Posterior vena cava (tissue), 2 donors: Measurements from ENCODE around the gene MOB1B. TPM values are rescaled to one million over a fixed set of nuclear protein-coding genes. Genes with fewer than 3 reads are reported as not detected.
"Not testable (repeated sequence)": the region's sequence is repeated elsewhere in the genome, so short reads cannot be mapped to it uniquely, and the experiment has no call there.

Source experiments
- DNase-seq: peaks from one replicate; pipeline ENCODE4 v3.0.0-alpha.2; 2020; ENCODE audit warnings: low spot score
- intact Hi-C, 2 donors: fragments of 100-400 bp; cut with DNase I; formaldehyde crosslinking; loops; one replicate each; pipeline versions ENCODE4 v1.14.1 to v1.14.2; 2022 to 2023
- total RNA-seq, 2 donors: library from RNA; stranded (reverse); fragmentation: NEBNext Ultra II Directional; extraction: Animal tissue kit (Norgen Biotek cat#: 25700); gene quantifications; one replicate each; pipeline ENCODE4 v1.2.1, GENCODE V29; 2021
- donor health status: DM: yes; HTN: yes; CAD: no.
- donor health status: DM: yes; HTN: yes; CAD: no.

The MOB1B gene
- total RNA-seq, 2 donors from 2014 or later, result 21.8 to 29.1 TPM

GRCh38 chr4:70997546-70997945 lies 95.4 kb downstream of the MOB1B start:
- intact Hi-C loops, result no loop called here
- no peak for DNase-seq

- not testable (repeated sequence) for DNase-seq
- intact Hi-C loops, result loop anchor here in 1 of 2 donors (10.0 kb wide), 1 partner anchor 345 kb away; no protein-coding TSS in a partner anchor
Measured at GRCh38 chr4:70999639-71000038, 97.5 kb downstream of the MOB1B start.

DNA sequence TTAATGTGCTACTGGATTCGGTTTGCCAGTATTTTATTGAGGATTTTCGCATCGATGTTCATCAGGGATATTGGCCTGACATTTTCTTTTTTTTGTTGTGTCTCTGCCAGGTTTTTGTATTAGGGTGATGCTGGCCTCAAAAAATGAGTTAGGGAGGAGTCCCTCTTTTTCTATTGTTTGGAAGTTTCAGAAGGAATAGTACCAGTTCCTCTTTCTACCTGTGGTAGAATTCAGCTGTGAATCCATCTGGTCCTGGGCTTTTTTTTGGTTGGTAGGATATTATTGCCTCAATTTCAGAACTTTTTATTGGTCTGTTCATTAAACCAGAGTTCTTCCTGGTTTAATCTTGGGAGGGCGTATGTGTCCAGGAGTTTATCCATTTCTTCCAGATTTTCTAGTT lies 99.2 kb downstream of the MOB1B start:
- not testable (repeated sequence) for DNase-seq
- intact Hi-C loops, result loop anchor here in 1 of 2 donors (10.0 kb wide), 1 partner anchor 347 kb away; no protein-coding TSS in a partner anchor

- intact Hi-C loops, result loop anchor here in 1 of 2 donors (10.0 kb wide), 1 partner anchor 350 kb away; no protein-coding TSS in a partner anchor
- no peak for DNase-seq
Measured at GRCh38 chr4:71004281-71004851, 102.2 kb downstream of the MOB1B start.

DNA sequence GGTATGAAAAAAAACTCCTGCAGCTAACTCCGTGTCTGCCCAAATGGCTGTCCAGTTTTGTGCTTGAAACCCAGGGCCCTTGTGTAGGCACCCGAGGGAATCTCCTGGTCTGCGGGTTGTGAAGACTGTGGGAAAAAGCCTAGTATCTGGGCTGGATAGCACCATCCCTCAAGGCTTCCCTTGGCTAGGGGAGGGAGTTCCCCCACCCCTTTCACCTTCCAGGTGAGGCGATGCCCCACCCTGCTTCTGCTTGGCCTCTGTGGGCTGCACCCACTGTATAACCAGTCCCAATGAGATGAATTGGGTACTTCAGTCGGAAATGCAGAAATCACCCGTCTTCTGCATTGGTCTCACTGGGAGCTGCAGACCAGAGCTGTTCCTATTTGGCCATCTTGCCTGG lies 102.9 kb downstream of the MOB1B start:
- intact Hi-C loops, result loop anchor here in 1 of 2 donors (10.0 kb wide), 1 partner anchor 350 kb away; no protein-coding TSS in a partner anchor
- DNase-seq, result not testable (repeated sequence)

- intact Hi-C loops, result loop anchor here in 1 of 2 donors (10.0 kb wide), 1 partner anchor 352 kb away; no protein-coding TSS in a partner anchor
- no peak for DNase-seq
Measured at GRCh38 chr4:71006203-71006907, 104.2 kb downstream of the MOB1B start.

GRCh38 chr4:71008196-71008595 lies 106.0 kb downstream of the MOB1B start:
- DNase-seq, result no peak
- intact Hi-C loops, result loop anchor here in 1 of 2 donors (10.0 kb wide), 1 partner anchor 353 kb away; no protein-coding TSS in a partner anchor

DNA sequence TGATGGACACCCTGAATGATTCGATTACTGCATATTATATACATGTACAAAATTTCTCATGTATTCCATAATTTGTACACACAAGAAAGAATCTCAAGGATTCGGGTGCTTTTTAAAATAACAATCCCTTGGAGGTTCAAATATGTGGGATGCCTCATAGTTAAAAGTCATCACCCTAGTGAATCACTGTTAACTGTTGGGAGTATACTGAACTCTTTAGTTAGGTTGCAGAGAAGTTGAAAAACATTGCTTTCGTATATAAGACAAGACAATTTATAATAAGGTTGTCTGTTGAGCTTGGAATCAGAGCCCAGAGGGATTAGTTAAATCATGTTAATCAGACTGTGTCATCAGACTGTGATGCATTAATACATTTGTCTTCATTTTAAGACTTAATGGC lies 106.9 kb downstream of the MOB1B start:
- intact Hi-C loops, result loop anchor here in 1 of 2 donors (10.0 kb wide), 1 partner anchor 354 kb away; no protein-coding TSS in a partner anchor
- no peak for DNase-seq

GRCh38 chr4:71009890-71010588 lies 107.9 kb downstream of the MOB1B start:
- intact Hi-C loops, result loop anchor here in 1 of 2 donors (10.0 kb wide), 1 partner anchor 355 kb away; no protein-coding TSS in a partner anchor
- DNase-seq, result no peak

DNA sequence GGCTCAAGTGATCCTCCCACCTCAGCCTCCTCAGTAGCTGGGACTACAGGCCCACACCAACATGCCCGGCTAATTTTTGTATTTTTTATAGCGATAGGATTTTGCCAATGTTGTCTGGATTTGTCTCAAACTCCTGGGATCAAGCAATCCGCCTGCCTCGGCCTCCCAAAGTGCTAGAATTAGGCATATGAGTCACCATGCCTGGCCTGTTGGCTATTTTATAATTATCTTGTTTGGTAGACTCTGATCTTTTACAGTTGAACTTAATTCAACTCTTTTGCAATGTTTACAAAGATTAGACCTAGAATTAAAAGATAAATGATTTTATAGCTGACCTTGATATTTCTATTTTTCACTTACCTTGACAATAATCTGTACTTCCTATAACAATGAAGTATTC lies 109.3 kb downstream of the MOB1B start:
- no peak for DNase-seq
- intact Hi-C loops, result no loop called here

DNA sequence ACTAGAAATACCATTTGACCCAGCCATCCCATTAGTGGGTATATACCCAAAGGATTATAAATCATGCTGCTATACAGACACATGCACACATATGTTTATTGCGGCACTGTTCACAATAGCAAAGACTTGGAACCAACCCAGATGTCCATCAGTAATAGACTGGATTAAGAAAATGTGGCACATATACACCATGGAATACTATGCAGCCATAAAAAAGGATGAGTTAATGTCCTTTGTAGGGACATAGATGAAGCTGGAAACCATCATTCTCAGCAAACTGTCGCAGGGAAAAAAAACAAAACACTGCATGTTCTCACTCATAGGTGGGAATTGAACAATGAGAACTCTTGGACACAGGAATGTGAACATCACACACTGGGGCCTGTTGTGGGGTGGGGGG lies 115.2 kb downstream of the MOB1B start:
- DNase-seq, intact Hi-C loops: not testable (repeated sequence)

DNA sequence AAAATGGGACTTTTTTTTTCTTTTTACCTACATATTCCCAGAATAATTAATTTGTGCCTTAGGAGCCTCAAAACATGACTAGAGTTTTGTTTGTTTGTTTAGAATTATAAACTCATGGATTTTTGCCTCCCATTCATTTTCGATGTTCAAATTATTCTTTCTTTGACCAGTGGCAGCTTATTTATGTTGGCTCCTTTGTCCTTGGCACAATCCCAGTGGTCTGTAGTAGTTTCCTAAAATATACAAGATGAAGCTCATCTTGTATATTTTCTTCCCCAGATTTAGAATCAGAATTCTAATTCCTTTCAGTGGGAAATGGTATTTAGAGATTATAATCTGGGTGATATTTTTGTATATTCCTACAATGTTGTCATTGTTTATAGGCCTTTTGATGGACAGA lies 118.4 kb downstream of the MOB1B start:
- intact Hi-C loops, result no loop called here
- no peak for DNase-seq

- DNase-seq, result no peak
- intact Hi-C loops, result no loop called here
Measured at GRCh38 chr4:71025654-71026053, 123.5 kb downstream of the MOB1B start.

- DNase-seq, result no peak
- intact Hi-C loops, result no loop called here
Measured at GRCh38 chr4:71026086-71026485, 123.9 kb downstream of the MOB1B start.

DNA sequence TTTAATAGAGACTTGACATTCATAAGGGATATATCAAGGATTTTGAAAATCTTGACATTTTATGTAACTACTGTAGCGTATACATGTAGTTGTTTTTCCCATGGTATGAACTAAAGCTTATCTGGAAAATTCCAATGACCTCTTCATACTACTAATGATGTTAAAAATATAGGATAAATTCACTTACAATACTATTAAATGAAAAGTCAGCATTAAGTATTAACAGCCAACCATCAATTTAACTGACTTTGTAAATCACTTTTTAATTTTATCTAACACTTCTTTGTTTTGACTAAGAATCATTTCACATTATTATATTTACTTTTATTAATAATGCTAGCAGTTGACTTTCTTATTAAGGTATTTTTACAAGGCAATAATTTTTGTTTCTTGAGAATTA lies 125.4 kb downstream of the MOB1B start:
- intact Hi-C loops, result no loop called here
- DNase-seq, result no peak

GRCh38 chr4:71029504-71029903 lies 127.3 kb downstream of the MOB1B start:
- no peak for DNase-seq
- intact Hi-C loops, result no loop called here

GRCh38 chr4:71032106-71032505 lies 129.9 kb downstream of the MOB1B start:
- intact Hi-C loops, DNase-seq: not testable (repeated sequence)
